Breast epithelium (tissue), 4 donors: Measurements from ENCODE around the gene ITIH2. TPM values are rescaled to one million over a fixed set of nuclear protein-coding genes. Genes with fewer than 3 reads are reported as not detected.
"Not testable (repeated sequence)": the region's sequence is repeated elsewhere in the genome, so short reads cannot be mapped to it uniquely, and the experiment has no call there.

Source experiments
- DNase-seq, 2 donors: peaks; one replicate each; pipeline ENCODE4 v3.0.0-alpha.2; 2019; ENCODE audit warnings: low spot score in 2 of 2
- H3K27ac ChIP-seq, 2 donors: fragments of 200-600 bp; sonication (generic) in 1 of 2; one replicate each; pipeline ENCODE4 v1.5.1; 2016 to 2019; ENCODE audit warnings: mild to moderate bottlenecking in 1 of 2
- H3K27me3 ChIP-seq, 2 donors: fragments of 200-600 bp; sonication (generic) in 1 of 2; one replicate each; pipeline versions ENCODE4 v1.5.1 to v1.6.0; 2017 to 2019; ENCODE audit warnings: control low read depth in 1 of 2, mild to moderate bottlenecking in 1 of 2
- H3K36me3 ChIP-seq: fragments of 200-600 bp; one replicate; pipeline ENCODE4 v1.5.1; 2019
- H3K4me1 ChIP-seq, 2 donors: fragments of 200-600 bp; sonication (generic); one replicate each; pipeline ENCODE4 v1.5.1; 2016 to 2019; ENCODE audit warnings: control low read depth in 1 of 2
- H3K4me3 ChIP-seq, 3 donors: fragments of 200-600 bp; sonication (generic); 1 replicate in 2 of 3; 2 replicates in 1 of 3; pipeline ENCODE4 v1.5.1; 2016 to 2019; ENCODE audit warnings: mild to moderate bottlenecking in 3 of 3, moderate library complexity in 2 of 3
- H3K9me3 ChIP-seq, 2 donors: fragments of 200-600 bp; sonication (generic) in 1 of 2; one replicate each; pipeline ENCODE4 v1.5.1; 2016 to 2019; ENCODE audit warnings: control low read depth in 1 of 2
- CTCF ChIP-seq, 3 donors: fragments of 450-650 bp; IDR thresholded peaks; one replicate each; pipeline ENCODE4 v1.5.1; 2016 to 2017; ENCODE audit warnings: antibody characterized with exemption in 3 of 3, mild to moderate bottlenecking in 3 of 3, moderate library complexity in 3 of 3
- POLR2A ChIP-seq: fragments of 450-650 bp; IDR thresholded peaks from one replicate; pipeline ENCODE4 v1.6.1; 2016; ENCODE audit warnings: antibody characterized with exemption, mild to moderate bottlenecking, moderate library complexity
- POLR2AphosphoS5 ChIP-seq, 3 donors: sonication (generic); formaldehyde crosslinking; IDR thresholded peaks; one replicate each; pipeline ENCODE4 v1.6.1; 2017; ENCODE audit warnings: antibody characterized with exemption in 3 of 3
- intact Hi-C: fragments of 100-400 bp; cut with DNase I; formaldehyde crosslinking; loops from one replicate; pipeline ENCODE4 v1.15.1; 2023; ENCODE audit warnings: low total_unique reads
- total RNA-seq, 3 donors: library from RNA; depleted of rRNA; stranded (reverse); fragments of >200 nt; gene quantifications; one replicate each; pipeline ENCODE4 v1.1.0, GENCODE V29; 2016

ITIH2 gene
- total RNA-seq, 3 donors from 2014 or later: 0.73 to 2.0 TPM; not detected in 1

- H3K27ac ChIP-seq: no peak overlapping the region
- no peak for TF ChIP-seq POLR2A
- TF ChIP-seq POLR2AphosphoS5 (IDR thresholded peaks at IDR 0.05): no peak
- TF ChIP-seq CTCF (IDR thresholded peaks at IDR 0.05): no peak
- intact Hi-C loops: no loop called here
- no peak overlapping the region for H3K4me3 ChIP-seq
- no peaks in the 10 kb centered on the region for H3K9me3 ChIP-seq
- H3K4me1 ChIP-seq: no peaks in the 10 kb centered on the region
- H3K36me3 ChIP-seq: no peaks in the 10 kb centered on the region
- no peaks in the 10 kb centered on the region for H3K27me3 ChIP-seq
- DNase-seq: no peak
Observed at GRCh38 chr10:7768417-7768816, 65.3 kb downstream of the ITIH2 start.

DNA sequence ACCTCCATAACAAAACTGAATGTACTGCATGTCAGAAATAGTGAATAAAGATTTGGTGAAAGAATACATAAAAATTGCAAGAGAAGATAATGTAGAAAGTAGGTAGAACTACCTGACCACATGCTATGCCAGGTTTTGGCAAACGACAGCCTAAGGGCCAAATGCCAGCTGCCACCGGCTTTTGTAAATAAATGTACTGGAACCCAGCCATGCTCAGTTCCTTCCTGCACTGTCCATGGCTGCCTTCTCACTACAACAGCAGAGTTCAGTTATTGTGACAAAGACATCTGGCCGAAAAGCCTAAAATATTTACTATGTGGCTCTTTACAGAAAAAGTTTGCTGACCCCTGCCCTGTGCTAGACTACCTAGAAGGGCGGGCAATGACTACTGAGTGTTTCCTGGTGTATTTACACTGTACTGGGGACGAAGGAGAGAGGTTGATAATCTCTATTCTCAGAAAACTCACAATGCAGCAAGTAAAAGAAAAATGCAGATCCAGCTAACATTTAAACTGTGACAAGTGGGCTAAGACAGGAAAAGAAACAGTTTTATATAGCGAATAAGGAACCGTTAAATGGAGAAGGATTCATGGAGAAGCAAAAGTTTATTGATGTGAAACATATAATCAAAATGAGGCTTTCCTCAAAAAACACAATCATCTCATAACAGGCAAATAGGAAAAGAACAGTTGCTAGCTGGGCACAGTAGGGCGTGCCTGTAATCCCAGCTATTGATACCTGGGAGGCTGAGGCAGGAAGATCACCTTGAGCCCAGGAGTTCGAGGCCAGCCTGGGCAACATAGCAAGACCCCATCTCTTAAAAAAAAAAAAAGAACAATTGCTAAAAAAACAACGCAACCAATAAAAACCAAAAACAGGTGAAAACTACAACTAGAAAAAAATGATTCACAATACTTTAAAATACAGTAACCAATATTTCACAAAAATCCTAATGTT, 71.0 kb downstream of the ITIH2 start:
- no peak overlapping the region for H3K4me3 ChIP-seq
- intact Hi-C loops: loop anchor here (2.0 kb wide), 1 partner anchor 77 kb away; no protein-coding TSS in a partner anchor
- TF ChIP-seq CTCF (IDR thresholded peaks at IDR 0.05): no peak
- TF ChIP-seq POLR2AphosphoS5 (IDR thresholded peaks at IDR 0.05): no peak
- no peak for TF ChIP-seq POLR2A
- no peaks in the 10 kb centered on the region for H3K27me3 ChIP-seq
- H3K27ac ChIP-seq: no peak overlapping the region
- no peaks in the 10 kb centered on the region for H3K9me3 ChIP-seq
- peak; percentile 47 to 83 for DNase-seq
- H3K36me3 ChIP-seq: no peaks in the 10 kb centered on the region
- no peaks in the 10 kb centered on the region for H3K4me1 ChIP-seq

- H3K27ac ChIP-seq: no peak overlapping the region
- H3K36me3 ChIP-seq: no peaks in the 10 kb centered on the region
- no peaks in the 10 kb centered on the region for H3K4me1 ChIP-seq
- H3K9me3 ChIP-seq: no peaks in the 10 kb centered on the region
- intact Hi-C loops: no loop called here
- no peak for DNase-seq
- H3K4me3 ChIP-seq: no peak overlapping the region
- TF ChIP-seq CTCF (IDR thresholded peaks at IDR 0.05): no peak
- no peak for TF ChIP-seq POLR2A
- no peaks in the 10 kb centered on the region for H3K27me3 ChIP-seq
Observed at GRCh38 chr10:7776777-7777176, 73.7 kb downstream of the ITIH2 start.

GRCh38 chr10:7782194-7782593, 79.1 kb downstream of the ITIH2 start:
- H3K27me3 ChIP-seq, H3K9me3 ChIP-seq, H3K36me3 ChIP-seq, H3K4me3 ChIP-seq, intact Hi-C loops, H3K4me1 ChIP-seq, DNase-seq, H3K27ac ChIP-seq: not testable (repeated sequence)

GRCh38 chr10:7786430-7786829, 83.3 kb downstream of the ITIH2 start:
- H3K27ac ChIP-seq: no peak overlapping the region
- DNase-seq: no peak
- H3K36me3 ChIP-seq: no peaks in the 10 kb centered on the region
- no peaks in the 10 kb centered on the region for H3K9me3 ChIP-seq
- TF ChIP-seq POLR2AphosphoS5 (IDR thresholded peaks at IDR 0.05) (no peak), CTCF (IDR thresholded peaks at IDR 0.05) (no peak), POLR2A (no peak)
- intact Hi-C loops: no loop called here
- H3K4me3 ChIP-seq: peak overlapping the region in 1 of 3 donors; percentile 96
- H3K4me1 ChIP-seq: peaks cover 0 to 6% of the 10 kb centered on the region in 2 donors
- no peaks in the 10 kb centered on the region for H3K27me3 ChIP-seq
